GM18867 (cell line): ENCODE data around the gene KRT5.
"Not testable (repeated sequence)": the region's sequence is repeated elsewhere in the genome, so short reads cannot be mapped to it uniquely, and the experiment has no call there.

Experiments used
- ATAC-seq: cut with Tn5 transposase; IDR thresholded peaks from one replicate; pipeline ENCODE4 v1.9.1; 2021; ENCODE audit warnings: mild to moderate bottlenecking, moderate library complexity; ENCODE audit not compliant: unreplicated experiment

KRT5 gene

DNA sequence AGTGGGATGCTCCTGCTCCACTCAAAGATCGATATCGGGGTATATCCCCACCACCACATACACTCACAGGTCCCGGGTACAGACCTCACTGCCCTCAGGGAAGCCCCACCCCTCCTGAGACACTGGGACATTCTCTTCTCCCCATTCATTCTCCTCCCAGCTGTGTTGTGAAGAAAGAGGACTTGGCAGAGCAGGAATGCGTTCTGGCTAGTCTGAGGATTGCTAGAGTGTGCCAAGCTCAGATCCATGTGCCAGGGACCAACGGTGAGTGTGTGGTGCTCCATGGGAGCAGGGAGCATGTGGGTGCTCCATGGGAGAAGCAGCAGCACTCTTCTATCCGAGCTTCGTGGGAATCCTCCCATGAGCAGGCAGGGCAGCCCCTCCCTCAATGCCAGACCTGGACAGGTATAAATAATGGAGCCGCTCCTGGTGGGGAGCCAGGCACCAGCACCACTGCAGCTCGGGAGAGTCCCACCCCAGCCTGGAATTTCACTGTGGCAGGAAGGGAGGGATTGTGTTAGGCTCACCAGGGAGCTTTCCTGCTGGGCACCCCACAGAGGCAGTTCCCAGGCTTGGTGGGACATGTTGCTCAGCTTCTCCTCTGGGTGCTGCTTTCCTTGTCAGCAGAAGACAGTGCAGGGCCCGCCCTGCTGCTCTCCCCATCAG, 2.3 kb upstream of the KRT5 start:
- no peak for ATAC-seq

DNA sequence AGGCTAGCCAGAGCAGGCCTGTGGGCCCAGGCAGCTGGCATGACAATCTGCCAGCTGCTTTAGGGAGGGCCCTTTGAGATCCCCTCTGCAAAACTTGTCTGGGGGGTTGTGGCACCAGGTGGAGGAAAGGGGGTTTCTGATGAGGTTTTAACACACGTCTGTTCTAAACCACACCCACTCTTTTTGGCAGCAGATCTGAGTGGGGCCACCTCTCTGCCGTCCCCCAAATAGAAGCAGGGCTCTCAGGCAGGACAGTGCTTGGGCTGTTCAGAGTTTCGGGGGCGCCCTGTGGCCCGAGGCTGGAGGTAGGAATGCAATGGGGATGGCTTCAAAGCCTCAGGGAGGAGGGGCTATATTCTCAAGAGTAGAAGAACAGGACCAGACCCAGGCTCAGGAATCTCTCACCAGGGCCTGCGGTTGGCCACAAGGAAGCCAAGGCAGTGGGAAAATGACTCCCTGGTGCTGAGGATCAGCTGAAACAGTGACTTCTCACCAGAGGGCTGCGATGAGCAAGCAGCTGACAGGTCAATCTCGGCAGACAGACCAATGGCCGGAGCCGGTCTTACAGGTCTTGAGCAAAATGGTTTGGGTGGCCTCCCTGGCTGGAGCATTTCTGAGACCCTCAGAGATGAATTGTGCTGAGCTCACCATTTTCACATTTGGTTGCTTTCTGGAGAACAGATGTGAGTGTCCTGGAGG, 1.5 kb upstream of the KRT5 start:
- ATAC-seq, result no peak

DNA sequence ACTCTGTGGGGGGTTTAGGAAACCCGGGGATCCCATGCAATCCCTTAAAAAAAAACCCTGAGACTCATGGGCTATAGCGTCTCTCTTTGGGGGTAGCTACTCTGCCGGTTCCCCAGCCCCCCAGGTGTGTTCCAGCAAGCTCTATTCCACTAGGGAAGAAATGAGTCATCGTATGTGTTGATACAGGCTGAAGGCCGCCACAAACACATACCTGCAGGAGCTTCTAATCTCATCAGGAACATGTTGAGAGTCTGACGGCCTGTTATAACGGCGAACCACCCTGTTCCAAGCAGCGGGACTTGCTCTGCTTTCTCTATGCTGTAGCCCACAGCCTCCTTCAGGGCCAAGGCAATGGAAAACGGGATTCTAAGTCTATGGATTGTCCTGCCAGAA, 977 bp upstream of the KRT5 start:
- ATAC-seq, result no peak

DNA sequence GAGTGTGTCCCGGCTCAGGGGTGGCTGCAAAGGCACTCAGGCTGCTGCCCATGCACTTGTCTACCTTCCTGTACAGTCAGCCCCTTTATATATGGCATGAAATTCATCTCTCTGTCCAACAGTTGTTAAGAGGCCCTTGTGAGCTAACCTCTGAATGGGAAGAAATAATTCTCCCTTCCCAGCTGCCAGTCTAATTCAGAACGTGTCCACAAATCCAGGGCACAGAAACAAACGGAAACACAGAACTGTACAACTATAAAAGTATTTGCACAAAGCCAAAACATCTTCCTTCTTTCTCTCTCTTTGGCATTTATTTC, 849 bp downstream of the KRT5 start:
- no peak for ATAC-seq

DNA sequence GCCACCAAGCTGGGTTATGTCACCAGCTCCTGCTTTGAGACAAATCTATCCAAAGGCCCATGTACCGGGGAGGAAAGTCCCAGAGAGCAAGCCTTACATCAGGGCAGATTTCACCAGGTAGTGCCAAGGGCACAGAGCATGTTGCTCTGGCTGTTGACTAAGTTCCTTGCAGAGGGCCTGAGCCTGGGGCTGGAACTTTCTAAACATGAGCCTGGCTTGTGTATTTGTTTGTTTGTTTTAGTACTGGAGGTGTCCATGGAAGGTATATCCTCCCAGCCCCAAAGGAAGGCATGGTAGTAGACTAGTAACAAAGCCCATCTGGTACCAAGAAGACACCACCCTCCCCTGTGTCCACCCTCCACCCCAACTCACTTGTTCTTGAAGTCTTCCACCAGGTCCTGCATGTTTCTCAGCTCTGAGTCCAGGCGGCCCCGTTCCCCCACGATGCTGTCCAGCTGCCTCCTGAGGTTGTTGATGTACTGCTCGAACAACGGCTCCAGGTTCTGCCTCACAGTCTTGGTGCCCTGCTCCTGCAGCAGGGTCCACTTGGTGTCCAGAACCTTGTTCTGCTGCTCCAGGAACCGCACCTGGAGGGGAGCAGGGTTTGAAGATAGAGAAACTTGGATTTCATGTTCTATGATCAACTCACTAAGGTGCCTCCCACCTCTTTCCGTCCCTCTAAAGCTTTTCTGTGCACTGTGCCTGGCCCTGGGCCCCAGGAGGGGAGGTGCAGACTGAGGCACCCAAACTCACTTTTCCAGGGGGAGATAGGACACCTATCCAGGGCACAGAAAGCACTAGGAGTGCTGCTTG, 1.4 kb downstream of the KRT5 start:
- no peak for ATAC-seq

DNA sequence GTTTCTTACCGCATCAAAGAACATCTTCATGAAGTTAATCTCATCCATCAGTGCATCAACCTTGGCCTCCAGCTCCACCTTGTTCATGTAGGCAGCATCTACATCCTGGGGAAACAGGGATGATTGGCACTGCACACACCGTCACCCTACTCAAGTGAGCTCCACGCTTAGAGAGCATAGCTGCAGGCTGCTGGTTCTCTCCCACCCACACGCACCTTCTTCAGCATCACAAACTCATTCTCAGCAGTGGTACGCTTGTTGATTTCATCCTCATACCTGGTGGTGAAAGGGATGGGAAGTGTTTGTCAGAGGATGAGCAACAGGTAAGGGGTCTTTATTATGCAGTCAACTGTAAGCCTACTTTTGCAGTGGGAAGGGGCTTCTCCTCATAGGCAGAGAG, 2.3 kb downstream of the KRT5 start:
- no peak for ATAC-seq

- ATAC-seq, result no peak
Measured at GRCh38 chr12:52517005-52517835, 3.0 kb downstream of the KRT5 start.

DNA sequence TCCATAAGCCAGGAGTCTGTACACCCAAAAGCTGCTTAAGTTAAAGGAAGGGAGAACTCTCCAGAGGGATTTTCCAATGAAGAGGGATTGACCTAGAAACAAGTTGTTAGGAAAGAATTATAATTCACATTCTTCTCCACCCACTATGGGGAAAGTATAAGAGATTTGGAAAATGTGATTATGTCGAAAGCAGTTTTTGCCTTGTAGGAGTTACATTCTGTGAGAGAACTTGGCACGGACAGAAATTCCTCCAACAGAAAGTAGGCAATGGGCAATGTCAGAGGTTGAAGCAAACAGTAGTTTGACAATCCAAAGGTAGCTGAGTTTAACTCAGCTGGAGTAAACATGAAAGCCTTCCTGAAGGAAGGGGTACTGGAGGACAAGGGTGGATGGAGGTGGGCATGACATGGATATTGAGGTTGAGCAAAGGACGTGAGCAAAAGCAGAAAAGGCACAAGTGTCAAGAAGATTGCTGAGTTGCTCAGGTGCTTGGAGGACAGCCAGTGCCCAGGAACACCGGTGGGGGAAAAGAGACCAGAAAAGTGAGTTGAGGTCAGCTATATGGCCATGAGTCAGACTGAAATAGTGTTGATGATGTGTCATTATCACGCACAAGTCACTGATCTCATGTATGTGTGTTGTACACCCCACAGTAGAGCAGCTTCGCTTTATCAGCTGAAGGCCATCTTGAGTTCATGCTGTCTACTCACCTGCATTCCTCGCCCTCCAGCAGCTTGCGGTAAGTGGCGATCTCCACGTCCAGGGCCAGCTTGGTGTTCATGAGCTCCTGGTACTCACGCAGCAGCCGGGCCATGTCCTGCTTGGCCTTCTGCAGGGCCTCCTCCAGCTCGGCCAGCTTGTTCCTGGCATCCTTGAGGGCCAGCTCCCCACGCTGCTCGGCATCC, 4.0 kb downstream of the KRT5 start:
- ATAC-seq, result no peak

DNA sequence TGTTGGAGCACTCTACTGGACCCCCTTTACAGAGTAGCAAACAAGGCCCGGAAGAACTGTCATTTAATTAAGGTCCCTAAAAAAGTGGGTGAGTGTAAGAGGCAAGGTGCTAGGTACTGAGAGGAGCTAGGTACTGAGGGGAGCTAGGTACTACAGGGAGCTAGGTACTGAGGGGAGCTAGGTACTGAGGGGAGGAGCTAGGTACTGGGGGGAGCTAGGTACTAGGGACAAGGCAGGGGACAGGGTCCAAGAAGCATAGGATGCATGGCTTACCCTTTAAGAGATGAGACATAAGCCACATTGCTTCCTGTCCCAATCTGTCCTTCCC, 4.9 kb downstream of the KRT5 start:
- ATAC-seq, result no peak

- no peak for ATAC-seq
Measured at GRCh38 chr12:52514471-52515318, 5.5 kb downstream of the KRT5 start.

DNA sequence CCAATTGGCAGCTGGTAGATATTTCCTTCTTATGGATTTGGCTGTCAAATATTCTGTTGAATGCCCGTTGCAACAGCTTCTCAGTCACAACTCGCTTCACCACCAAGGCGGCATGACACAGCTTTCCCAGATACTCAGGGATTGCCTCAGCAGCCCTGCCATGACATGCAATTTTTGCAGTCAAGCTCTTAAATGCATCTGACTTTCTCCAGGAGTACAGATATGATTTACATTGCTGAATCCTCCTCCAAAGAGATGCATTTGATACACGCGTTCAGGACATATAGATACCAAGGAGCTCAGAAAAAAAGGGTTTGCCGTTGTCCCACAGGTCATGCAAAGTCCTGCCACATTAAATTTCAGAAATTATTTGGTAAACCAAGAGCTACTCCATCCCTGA, 6.5 kb downstream of the KRT5 start:
- ATAC-seq, result no peak

GRCh38 chr12:52508211-52508610, 12.0 kb downstream of the KRT5 start:
- ATAC-seq, result no peak

DNA sequence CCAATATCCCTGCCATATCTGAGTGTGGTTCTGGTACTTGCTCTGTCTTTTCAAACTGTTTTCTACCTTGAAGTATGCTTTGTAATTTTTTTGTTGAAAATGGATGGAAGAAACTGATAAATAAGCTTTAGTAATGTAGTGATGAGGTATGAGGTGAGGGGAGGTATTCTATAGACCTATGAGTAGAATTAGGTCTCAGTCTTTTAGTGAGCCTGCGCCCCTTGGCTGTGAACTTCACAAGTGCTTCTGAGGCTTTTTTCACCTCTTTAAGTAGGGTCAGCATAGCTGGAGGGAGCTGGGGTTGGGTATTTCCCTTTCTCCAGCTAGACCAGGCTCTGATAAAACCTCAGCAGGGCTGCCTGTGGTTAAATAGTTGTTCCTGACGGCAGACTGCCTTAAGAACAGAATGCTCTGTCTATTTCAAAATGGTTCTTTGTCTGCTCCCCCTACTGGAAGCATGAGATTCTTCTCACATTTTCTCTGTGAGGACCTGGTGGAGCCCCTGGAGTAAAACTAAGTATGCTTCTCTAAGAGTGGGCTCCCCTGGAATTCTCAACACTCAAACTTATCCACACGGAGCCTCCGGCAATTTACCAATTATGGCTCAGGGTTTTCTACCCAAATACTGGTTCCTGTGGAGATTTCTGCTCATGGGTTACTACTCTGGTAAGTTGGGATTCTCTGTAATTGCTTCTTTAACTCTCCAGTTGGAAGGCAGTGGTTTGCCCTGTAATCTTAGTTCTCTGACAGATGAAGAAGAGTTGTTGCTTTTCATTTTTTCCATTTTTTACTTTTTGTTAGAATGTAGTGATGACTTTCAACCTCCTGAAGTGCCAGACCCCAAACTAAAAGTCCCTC, 13.1 kb downstream of the KRT5 start:
- ATAC-seq, result no peak

- no peak for ATAC-seq
Measured at GRCh38 chr12:52502877-52503276, 17.3 kb downstream of the KRT5 start.

DNA sequence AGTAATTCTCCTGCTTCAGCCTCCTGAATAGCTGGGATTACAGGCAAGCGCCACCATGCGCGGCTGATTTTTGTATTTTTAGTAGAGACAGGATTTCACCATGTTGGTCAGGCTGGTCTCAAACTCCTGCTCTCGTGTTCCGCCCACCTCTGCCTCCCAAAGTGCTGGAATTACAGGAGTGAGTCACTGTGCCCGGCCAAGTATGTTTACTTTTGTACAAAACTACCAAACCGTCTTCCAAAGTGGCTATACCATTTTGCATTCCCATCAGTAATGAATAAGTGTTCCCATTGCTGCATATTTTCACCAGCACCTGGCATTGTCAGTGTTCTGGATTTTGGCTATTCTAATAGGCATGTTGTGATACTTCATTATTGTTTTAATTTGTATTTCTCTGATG, 18.7 kb downstream of the KRT5 start:
- no peak for ATAC-seq

DNA sequence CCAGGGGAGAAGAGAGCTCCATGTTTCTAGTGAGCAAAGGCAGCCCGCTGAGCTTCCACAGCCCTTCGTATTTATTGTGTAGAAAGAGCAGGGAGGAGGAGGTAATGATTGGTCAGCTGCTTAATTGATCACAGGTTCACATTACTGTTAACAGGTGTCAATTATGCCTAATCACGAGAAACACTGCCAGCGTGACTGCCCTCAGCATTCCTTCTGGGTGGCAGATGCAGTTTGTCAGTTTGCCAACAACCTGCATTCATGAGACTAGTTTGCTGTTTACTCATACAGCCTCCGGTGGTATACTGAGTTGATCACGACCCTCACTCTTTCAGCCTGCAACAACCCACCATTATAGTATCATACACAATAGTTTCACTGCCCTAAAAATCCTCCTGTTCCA, 19.6 kb downstream of the KRT5 start:
- ATAC-seq, result not testable (repeated sequence)

DNA sequence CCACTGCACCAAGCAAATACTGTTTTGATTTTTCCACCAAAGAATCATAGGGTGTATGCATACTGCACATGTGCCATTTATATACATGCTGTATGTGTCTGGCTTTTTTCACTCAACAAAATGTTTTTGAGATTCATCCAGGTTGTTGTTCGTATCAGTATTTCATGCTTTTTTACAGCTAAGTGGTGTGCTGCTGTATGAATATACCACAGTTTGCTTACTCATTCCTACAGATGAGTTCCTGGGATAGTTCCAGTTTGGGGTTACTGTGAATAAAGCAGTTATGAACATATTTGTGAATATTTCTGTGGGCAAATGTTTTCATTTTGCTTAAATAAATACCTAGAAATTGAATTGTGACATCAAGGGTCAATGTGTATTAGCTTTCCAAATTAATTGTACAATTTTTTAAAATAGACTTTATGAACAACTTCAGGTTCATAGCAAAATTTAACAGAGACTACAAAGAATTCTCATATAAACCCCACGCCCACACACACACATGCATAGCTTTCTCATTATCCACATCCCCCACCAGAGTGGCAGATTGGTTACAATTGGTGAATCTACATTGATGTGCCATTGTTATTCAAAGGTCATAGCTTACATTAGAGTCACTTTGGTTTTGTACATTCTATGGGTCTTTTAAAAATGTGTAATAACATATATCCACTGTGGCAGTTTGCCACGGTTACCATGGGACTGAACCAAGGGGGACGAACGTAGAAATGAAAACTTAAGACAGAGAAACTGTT, 20.2 kb downstream of the KRT5 start:
- no peak for ATAC-seq

GRCh38 chr12:52498946-52499345, 21.2 kb downstream of the KRT5 start:
- no peak for ATAC-seq
